NB4 (cell line): ENCODE results near the gene PTPN20.
A peak's percentile ranks its signal among the peaks of the same experiment; 100 is the strongest.
"Not testable (repeated sequence)": the region's sequence is repeated elsewhere in the genome, so short reads cannot be mapped to it uniquely, and the experiment has no call there.

ENCODE experiments used
- DNase-seq: peaks from one replicate; pipeline ENCODE4 v3.0.0; 2010; ENCODE audit warnings: low read depth
- H3K4me3 ChIP-seq: one replicate; pipeline ENCODE4 v1.5.1; 2011; ENCODE audit warnings: mild to moderate bottlenecking, low read depth, low read length, moderate library complexity

PTPN20 gene, protein sequence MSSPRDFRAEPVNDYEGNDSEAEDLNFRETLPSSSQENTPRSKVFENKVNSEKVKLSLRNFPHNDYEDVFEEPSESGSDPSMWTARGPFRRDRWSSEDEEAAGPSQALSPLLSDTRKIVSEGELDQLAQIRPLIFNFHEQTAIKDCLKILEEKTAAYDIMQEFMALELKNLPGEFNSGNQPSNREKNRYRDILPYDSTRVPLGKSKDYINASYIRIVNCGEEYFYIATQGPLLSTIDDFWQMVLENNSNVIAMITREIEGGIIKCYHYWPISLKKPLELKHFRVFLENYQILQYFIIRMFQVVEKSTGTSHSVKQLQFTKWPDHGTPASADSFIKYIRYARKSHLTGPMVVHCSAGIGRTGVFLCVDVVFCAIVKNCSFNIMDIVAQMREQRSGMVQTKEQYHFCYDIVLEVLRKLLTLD

DNA sequence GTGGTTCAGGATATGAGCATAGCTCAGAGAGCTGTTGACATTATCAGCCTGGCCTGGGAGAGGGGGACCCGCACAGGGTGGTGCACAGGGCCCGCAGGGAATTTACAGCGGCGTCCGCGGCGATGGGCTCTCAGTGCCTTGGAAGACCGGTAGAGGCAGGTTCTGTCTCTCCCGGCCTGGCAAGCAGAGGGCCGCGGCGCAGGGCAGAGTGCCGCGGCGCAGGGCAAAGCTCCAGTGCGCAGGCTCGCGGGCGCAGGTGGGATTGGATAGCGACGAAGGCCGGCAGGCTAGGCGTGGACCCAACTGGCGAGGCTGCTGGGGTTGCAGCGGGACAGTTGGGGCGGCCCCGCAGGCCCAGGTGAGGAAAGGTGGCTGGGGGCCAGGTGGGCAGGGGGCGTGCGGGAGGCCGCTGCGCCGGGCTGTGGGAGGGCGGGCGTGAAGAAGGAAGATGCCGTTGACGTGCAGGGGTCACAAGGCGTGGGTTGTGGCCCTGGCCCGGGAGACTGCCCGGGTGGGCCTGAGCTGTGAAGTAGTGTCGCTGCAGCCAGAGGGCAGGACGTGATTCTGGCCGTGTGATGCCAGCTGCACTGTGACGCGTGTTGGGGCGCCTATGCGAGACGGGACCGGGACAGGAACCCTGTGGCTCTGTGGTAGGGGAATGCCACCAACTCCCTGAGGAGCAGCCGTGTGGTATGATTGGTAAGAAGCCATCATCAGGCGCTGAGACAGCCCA lies at the start of gene PTPN20:
PTPN20 (plus strand) TSS at position 285 of the 733 bp plus-strand sequence. CDS start 21,072 bp downstream, outside the sequence.
- not testable (repeated sequence) for DNase-seq

DNA sequence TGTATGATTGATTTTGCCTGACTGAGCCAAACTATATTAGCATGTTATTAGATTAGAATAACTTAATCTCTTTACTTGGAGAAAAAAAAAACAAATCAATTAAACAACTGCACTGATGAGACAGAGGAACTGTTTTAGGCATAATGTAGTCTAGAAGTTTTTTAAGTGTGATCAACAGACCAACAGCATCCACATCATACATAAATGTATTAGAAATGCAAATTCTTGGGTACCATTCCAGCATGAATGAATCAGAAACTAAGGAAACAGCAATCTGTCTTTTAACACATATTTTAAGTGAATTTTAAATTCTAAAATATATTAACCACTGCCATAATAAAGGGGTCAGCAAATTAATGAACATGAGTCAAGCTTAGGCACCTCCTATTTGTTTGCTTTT lies 41.5 kb upstream of the PTPN20 start:
- not testable (repeated sequence) for DNase-seq

More for the DNA sequence above, at the start of gene PTPN20:
- not testable (repeated sequence) for H3K4me3 ChIP-seq

DNA sequence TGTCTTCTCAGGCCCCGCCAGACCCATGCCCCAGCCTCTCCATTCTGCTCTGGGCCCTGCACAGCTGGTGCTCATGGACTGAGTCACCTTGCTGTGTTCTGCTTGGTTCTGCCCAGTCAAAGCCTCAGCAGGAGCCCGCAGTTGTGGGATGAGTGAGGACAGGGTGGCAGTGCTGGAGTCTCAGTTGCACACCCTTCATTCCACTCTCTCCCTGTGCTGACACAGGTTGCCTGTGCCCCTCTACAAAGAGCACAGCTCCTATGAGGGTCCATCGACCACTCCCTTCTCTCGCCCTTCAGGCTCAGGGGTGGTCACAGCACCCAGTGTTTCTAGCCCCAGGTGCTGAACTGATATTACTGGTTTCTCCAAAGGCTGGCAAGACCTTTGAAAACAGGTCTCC lies 39.6 kb upstream of the PTPN20 start:
- not testable (repeated sequence) for H3K4me3 ChIP-seq, DNase-seq

More for the DNA sequence above, 41.5 kb upstream of the PTPN20 start:
- H3K4me3 ChIP-seq: not testable (repeated sequence)

DNA sequence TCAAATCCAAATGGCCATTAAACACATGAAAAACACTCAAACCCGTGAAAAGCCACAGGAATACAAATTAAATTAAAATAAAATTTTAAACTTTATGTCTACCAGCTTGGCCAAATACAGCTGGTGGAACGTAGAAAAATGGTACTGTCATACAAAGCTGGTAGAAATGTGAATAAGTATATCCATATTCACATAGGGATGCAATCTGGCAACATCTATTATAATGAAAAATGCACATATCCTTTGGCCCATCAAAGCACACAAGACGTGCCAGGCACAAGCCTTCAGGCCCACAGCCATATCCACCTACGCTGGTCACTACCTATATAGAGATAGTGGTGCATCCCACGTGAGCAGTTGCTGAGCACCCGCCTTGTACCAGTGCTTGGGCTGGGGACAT lies 35.9 kb upstream of the PTPN20 start:
- H3K4me3 ChIP-seq, DNase-seq: not testable (repeated sequence)

DNA sequence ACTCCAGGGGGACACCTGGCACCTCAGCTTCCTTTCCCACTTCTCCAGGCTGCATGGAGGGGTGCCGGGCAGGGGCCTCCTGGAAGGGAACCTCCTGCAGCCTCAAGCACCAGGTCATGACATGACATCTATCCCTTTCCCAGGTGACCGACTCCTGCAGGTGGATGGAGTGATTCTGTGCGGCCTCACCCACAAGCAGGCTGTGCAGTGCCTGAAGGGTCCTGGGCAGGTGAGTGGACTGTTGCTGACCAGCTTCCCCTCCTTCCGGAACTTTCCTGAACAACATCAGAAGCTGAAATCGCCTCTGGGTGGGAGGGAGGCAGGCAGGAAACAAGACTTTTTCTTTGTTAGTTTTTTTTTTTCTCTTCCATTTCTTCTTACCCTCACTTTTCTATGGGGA lies 34.5 kb upstream of the PTPN20 start:
- H3K4me3 ChIP-seq, DNase-seq: not testable (repeated sequence)

DNA sequence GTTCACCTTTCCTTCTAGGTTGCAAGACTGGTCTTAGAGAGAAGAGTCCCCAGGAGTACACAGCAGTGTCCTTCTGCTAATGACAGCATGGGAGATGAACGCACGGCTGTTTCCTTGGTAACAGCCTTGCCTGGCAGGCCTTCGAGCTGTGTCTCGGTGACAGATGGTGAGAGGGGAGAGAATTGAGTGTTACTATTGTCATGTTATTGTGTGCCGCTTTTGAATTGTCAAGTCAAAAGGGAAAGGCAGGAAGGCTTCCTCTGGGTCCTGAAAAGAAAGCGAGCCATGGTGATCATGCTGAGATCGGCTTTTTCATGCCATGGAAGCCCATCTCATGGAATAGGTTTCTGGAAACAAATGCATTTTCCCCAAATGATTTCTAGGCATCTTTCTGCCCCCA lies 32.5 kb upstream of the PTPN20 start:
- not testable (repeated sequence) for H3K4me3 ChIP-seq, DNase-seq

DNA sequence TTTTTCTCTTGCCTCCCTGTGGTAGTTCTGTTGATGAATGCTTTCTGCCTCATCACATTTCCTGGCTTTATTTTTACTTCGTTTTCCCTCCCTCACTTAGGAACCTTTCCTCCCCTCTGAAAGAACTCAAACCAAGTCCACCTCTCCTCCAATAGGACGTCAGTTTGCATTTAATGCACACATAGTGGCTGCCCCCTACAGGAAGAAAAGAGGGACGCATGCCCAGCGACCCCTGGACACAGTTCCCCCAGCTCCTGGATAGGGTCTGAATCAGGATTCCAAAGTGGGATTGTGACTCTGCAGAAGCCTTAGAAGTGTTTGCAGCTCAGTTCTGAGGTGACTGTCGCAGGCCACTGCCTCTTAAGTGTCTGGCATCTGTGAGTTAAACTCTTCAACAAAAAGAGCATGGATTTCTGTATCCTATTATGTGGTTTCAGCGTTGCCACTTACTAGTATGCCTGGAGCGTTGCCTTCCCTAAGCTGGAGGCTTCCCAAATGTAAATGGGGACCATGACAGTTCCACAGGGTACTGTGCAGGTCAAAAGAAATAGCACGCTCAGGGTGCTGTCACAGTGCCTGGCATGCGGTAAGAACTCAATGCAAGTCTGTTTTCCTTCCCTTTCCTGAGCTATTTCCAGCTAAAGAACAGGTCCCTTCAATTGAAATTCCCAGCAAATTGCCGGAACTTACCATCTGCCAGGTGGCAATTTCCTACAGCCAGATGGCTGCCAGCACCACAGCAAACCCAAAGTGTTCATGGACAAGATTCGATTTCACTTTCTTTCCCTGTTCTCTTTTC lies 20.2 kb upstream of the PTPN20 start:
- DNase-seq, H3K4me3 ChIP-seq: not testable (repeated sequence)

DNA sequence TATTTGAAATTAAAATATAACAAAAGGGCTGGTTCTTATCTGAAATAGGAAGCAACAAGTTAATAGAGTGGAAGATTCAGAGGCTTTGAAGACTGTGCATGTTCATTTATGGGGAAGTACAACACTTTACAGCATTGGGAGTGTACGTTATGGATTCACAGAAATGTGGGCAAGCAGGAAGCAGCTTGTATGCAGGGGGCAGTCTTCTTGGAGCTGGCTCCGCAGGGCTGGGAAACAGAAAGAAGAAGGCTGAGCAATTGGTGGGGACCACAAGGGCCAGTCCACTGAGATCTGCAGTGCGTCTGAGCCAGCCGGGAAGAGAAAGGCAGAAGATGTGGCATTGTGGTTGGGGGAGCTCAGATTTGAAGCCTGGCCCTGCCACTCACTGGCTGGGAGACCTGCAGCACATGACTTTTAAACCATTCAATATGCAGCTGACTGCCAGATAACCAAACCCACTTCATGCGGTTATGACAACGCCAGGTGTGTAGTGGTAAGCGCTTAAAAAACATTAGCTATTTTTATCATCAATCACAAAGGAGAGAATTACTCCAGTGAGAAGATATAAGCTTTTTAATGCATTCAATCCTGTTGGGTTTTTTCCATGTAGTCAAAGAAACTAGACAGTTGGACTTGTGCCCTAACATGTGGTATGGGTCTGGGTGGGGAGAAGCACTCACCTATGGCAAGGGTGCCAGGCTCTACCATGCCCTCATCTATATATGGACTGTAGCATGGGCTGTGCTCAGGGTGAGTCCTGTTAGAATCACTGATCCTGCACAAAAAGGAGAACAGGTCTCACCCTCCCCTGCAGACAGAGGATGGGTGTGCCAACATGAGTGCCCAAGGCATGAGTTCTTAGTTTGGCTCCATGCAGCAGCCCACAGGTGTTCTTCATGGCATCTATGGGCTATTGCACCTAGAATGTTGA lies 14.2 kb upstream of the PTPN20 start:
- not testable (repeated sequence) for H3K4me3 ChIP-seq
- DNase-seq: peak; percentile 12

DNA sequence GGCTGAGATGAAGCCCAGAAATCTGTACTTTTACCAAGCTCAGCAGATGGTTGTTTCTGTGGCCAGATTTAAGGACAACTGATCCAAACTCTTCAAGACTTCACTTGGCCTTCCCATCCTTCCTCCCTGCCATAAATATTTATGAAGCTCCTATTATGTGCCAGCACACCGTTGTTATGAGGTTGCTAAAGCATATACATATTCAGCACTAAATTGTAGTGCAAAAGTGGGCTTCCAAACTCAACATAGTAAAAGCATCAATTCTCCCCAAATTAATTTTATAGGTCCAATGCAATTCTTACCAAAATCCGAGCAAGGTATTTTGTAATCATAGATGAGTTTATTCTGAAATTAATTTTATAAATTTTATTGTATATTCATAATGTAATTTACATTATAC lies 10.0 kb upstream of the PTPN20 start:
- not testable (repeated sequence) for H3K4me3 ChIP-seq, DNase-seq

DNA sequence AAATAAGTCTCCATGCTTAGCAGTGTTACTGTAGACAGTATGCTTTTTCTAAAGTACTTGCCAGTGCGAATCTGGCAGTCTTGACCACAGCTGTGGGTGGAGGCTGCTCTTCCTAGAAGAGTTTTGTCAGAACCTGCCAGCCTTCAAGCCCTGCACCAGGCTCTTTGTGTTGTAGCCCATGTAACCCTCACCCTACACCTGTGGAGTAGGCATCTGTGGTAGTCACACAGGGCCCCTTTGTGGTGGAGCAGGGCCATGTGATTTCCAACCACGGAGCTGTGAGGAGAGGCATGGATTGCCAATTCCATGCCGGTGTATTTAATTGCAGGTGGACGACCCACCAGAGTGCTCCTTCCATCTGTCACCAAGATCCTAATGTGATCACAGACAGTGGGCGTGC lies 7.4 kb upstream of the PTPN20 start:
- DNase-seq, H3K4me3 ChIP-seq: not testable (repeated sequence)

DNA sequence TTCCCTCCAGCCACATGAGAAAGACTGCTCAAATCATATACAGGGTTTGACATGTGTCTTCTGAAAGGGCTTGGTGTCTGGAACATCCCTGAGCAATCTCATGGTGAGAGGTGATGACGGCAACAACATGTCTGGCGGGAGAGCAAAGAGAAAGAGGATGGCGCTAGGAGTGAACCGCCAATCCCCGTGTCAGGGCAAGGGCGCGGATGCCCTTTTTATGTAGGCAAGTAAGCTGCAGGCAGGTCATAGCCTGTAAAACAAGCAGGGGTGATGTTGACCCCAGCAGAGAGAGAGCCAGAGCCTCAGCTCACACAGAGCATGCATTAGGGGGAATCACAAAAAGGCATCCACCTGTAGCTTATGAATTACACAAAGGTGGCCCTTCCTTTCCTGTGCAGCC lies 4.9 kb upstream of the PTPN20 start:
- H3K4me3 ChIP-seq, DNase-seq: not testable (repeated sequence)

DNA sequence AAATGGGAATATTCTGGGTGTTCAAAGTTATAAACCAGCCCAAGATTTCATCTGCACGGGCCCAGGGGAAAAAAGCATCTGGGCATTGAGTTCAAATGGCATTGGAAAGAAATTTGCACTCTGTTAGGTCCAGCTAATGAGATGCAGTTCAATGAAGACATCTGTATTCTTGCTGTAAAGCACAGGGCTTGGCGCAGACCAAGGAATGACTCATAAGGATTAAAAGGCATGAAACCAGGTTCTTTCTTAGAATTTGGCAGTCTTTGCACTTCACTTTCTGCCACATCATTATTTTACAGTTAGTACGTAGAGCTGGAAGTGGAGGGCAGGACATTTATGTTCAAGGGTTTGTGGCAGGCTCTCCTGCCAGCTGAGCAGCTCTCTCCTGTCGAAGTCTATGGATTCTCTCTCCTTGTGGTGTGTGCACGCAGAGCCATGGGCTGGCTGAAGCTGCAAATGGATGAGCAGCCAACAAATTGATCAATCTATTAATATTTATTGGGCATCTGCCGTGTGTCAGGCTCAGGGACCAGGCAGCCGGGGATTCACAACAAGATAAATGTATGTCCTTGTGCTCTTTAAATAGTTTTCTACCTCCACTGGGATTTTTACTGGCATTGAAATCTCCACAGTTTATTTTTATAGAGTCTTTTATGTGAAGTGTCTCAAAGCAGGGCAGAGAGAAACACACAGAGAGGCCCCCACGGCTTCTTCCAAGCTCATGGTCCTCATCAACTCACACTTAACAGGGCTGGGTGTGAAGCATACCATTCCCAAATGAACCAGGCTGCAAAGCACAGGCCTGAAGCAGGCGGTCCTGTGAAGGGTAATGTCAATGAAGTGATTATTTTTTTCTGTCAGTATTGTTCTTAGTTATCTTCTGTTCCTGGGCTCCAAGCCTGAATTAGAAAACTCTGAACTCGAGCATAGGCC lies 3.8 kb upstream of the PTPN20 start:
- DNase-seq, H3K4me3 ChIP-seq: not testable (repeated sequence)

DNA sequence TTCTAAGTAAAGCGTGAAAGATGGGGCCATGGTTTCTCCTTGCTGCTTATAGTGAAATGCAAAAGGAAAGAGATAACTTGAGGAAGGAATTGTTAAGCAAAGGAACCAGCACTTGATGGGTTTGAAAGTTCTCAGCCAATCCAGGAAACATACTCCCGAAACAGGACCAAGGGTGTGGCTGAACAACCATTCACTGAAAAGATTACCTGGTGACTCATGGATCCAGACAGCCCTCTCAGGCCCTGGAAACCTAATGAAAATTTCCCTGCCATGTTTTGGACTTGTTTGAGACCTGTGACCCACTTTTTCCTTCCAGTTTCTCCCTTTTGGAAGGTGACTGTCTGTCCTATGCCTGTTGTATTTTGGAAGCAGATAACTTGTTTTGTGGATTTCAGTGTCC lies 11.3 kb downstream of the PTPN20 start:
- H3K4me3 ChIP-seq, DNase-seq: not testable (repeated sequence)

DNA sequence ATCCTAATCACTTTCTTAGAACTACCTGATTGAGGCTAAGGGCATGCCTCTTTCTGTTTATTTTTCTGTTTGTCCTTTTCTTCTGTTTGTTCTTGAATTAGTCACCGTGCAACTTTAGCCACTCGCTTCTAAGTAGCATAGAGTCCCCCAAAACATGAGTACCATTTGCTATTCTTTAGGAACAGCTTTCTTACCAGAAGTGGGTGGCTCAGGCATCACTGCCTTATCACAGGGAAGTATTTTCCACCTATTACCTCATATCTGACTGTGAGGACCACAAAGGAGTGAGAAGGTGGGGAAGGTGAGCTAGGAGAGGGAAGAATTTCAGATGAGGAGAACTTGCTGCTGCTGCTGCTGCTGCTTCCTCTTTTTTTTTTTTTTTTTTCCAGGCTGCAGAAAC lies 13.9 kb downstream of the PTPN20 start:
- not testable (repeated sequence) for DNase-seq, H3K4me3 ChIP-seq

DNA sequence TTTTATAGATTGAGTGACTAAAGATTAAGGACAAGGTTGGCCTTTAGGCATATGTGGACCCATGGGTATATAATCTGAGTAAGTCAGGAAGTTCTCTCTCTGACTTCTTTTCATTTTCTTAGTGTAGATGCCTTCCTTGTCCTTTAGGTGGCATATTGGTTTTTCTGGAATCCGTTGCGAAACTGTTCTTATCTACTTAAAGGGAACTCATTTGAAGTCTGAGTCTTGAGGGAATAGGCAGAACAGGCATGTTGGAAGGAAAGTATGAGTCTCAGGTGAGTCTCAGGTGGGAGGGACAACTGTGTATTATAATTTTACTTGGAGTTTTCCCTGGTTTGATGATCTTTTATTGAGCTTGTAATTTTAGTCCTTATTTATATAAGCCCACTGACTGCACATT lies 14.6 kb downstream of the PTPN20 start:
- DNase-seq, H3K4me3 ChIP-seq: not testable (repeated sequence)

DNA sequence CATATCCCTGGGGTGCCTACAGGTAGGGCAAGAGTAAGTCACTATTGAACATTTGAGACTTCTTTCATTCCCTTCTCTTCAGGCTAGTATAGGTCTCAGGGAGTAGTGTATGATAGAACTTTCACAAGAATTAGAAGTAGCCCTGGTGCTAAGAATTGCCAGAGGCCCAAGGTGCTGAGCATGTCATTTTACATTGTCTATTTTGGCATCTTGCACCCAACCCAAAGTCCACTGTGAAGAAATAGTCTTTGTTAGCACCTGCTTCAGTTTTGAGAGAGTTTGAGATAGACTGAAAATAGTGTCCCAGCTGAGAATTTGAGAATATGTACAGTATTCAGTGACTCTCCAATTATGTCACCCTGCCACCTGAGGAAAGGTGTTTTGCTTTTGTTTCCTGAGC lies 17.6 kb downstream of the PTPN20 start:
- H3K4me3 ChIP-seq, DNase-seq: not testable (repeated sequence)

DNA sequence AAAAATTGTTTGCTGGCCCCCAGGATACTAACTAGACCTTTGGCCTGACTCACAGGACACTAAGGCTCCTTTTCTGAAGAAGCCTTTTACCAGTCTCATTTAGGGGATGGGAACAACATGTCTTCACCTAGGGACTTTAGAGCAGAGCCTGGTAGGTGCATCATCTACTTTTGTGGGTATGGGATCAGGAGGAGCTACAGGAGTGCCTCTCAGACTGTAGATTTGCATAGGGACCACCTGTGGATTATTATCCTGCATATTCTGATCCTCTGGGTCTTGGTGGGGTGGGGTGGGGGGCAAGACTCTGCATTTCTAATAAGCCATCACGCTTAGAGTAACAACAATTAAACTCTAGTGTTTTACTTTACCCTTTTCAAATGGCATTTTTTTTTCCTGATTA lies 21.2 kb downstream of the PTPN20 start:
- not testable (repeated sequence) for DNase-seq, H3K4me3 ChIP-seq
